HepG2 (cell line): ENCODE data around the gene CT55. TPM values are rescaled to one million over a fixed set of nuclear protein-coding genes. Genes with fewer than 3 reads are reported as not detected.
A peak's percentile ranks its signal among the peaks of the same experiment; 100 is the strongest.

Experiments used
- ATAC-seq: fragments of 200-7000 bp; cut with Tn5 transposase; 3 replicates; pipeline ENCODE4 v1.9.1; 2020; ENCODE audit warnings: mild to moderate bottlenecking, moderate library complexity
- BruUV-seq: library from RNA; stranded (reverse); fragments of 400-500 nt; replicated peaks from 2 replicates; lab custom pipeline; 2021; lab: Mats Ljungman, UMichigan
- CTCF ChIA-PET: fragments of 300-600 bp; formaldehyde crosslinking; extraction: SDS; loops from one replicate; lab custom pipeline; 2021; ENCODE audit warnings: low total read pairs, inconsistent platforms, low intra/inter-chr PET ratio; lab: Yijun Ruan, JAX
- POLR2A ChIA-PET: fragments of 350-600 bp; sonication (Branson Sonifier 250); formaldehyde crosslinking; loops from one replicate; lab custom pipeline; 2020; ENCODE audit warnings: antibody characterized with exemption, inconsistent platforms; lab: Yijun Ruan, JAX
- DNase-seq: peaks from one replicate; pipeline ENCODE4 v3.0.0-alpha.2; 2015; ENCODE audit warnings: low spot score
- FAIRE-seq: peaks from 3 replicates; lab custom pipeline; 2011; peaks lifted over from hg19 to GRCh38; lab: Jason Lieb, UNC
- H2AFZ ChIP-seq: one replicate; pipeline ENCODE4 v1.6.1; 2011; ENCODE audit warnings: low read length, inconsistent platforms
- H3K27ac ChIP-seq: fragments of 300-600 bp; 3 replicates; pipeline ENCODE4 v1.8.0; 2011; ENCODE audit warnings: mixed run types, mild to moderate bottlenecking, mixed read lengths, low read length, inconsistent platforms; ENCODE audit not compliant: insufficient read depth; ENCODE audit errors: extremely low read length
- H3K27me3 ChIP-seq, 2 experiments: fragments of 200-600 bp in 1 of 2; 2 replicates in 1 of 2; 3 replicates in 1 of 2; pipeline versions ENCODE4 v1.6.0 to v1.8.0; 2011; ENCODE audit warnings: low read length in 2 of 2, mild to moderate bottlenecking in 2 of 2, moderate library complexity in 2 of 2, inconsistent platforms in 1 of 2; ENCODE audit not compliant: insufficient read depth in 2 of 2, control insufficient read depth in 1 of 2
- H3K36me3 ChIP-seq, 2 experiments: fragments of 200-600 bp in 1 of 2; replicated peaks in 1 of 2; 2 replicates in 1 of 2; 3 replicates in 1 of 2; pipeline versions ENCODE4 v1.5.1 to v1.8.0; 2011; ENCODE audit warnings: low read length in 2 of 2, inconsistent platforms in 1 of 2; ENCODE audit not compliant: insufficient read depth in 2 of 2, control insufficient read depth in 1 of 2
- H3K4me1 ChIP-seq: 2 replicates; pipeline ENCODE4 v1.5.1; 2012; ENCODE audit warnings: low read length, inconsistent platforms; ENCODE audit not compliant: insufficient read depth
- H3K4me2 ChIP-seq: 2 replicates; pipeline ENCODE4 v1.6.0; 2011; ENCODE audit warnings: low read depth, low read length, inconsistent platforms
- H3K4me3 ChIP-seq, 3 experiments: fragments of 200-600 bp in 1 of 3; sonication (generic), shearing (Covaris generic) in 1 of 3; replicated peaks in 1 of 3; 2 replicates each; pipeline ENCODE4 v1.5.1; 2011 to 2016; ENCODE audit warnings: low read length in 3 of 3, inconsistent platforms in 2 of 3, low read depth in 2 of 3, mild to moderate bottlenecking in 2 of 3, control low read depth in 1 of 3, mixed read lengths in 1 of 3; ENCODE audit not compliant: insufficient read depth in 1 of 3
- H3K79me2 ChIP-seq: one replicate; pipeline ENCODE4 v1.6.1; 2011; ENCODE audit warnings: low read length, inconsistent platforms; ENCODE audit not compliant: insufficient read depth
- H3K9ac ChIP-seq: 2 replicates; pipeline ENCODE4 v1.6.0; 2011; ENCODE audit warnings: mild to moderate bottlenecking, low read depth, low read length, inconsistent platforms; ENCODE audit not compliant: insufficient read depth
- H3K9me3 ChIP-seq: 2 replicates; pipeline ENCODE4 v1.5.1; 2012; ENCODE audit warnings: mild to moderate bottlenecking, low read length
- H4K20me1 ChIP-seq: 2 replicates; pipeline ENCODE4 v1.6.0; 2011; ENCODE audit warnings: inconsistent platforms, mild to moderate bottlenecking, low read length, moderate library complexity; ENCODE audit not compliant: insufficient read depth
- CAMTA2 ChIP-seq: sonication (generic); formaldehyde crosslinking; IDR thresholded peaks from 2 replicates; pipeline ENCODE4 v1.4.0; 2020; ENCODE audit warnings: mild to moderate bottlenecking, missing genetic modification reagents, borderline replicate concordance
- NFAT5 ChIP-seq: sonication (generic); formaldehyde crosslinking; IDR thresholded peaks from 2 replicates; pipeline ENCODE4 v1.4.0; 2020; ENCODE audit warnings: missing genetic modification reagents
- RNF2 ChIP-seq: fragments of 450-650 bp; conservative IDR thresholded peaks from 2 replicates; pipeline ENCODE4 v1.6.1; 2016; ENCODE audit warnings: low read depth
- SETDB1 ChIP-seq: sonication (generic); formaldehyde crosslinking; IDR thresholded peaks from 2 replicates; pipeline ENCODE4 v1.5.1; 2020; ENCODE audit warnings: missing genetic modification reagents, mild to moderate bottlenecking, borderline replicate concordance
- SIX1 ChIP-seq: sonication (generic); formaldehyde crosslinking; IDR thresholded peaks from 2 replicates; pipeline ENCODE4 v1.4.0; 2020; ENCODE audit warnings: missing genetic modification reagents, borderline replicate concordance
- THAP8 ChIP-seq: sonication (generic); formaldehyde crosslinking; IDR thresholded peaks from 2 replicates; pipeline ENCODE4 v1.5.1; 2020; ENCODE audit warnings: missing genetic modification reagents, mild to moderate bottlenecking, borderline replicate concordance
- WGBS: methylation state at CpG from one replicate; pipeline ENCODE4 v1.1.6; 2017; ENCODE audit warnings: low lambda C conversion rate; 5-methylcytosine and 5-hydroxymethylcytosine counted together
- in situ Hi-C: cut with HindIII; loops from 2 replicates; pipeline ENCODE4 v1.10.0; 2017; ENCODE audit warnings: low pct_unique_long_range_greater_than_20kb; ENCODE audit not compliant: extremely low pct_ligation_motif_present
- intact Hi-C: fragments of 100-400 bp; cut with micrococcal nuclease; formaldehyde crosslinking; loops from one replicate; pipeline ENCODE4 v1.10.0; 2022; ENCODE audit not compliant: unreplicated experiment
- polyA plus RNA-seq, 8 experiments: library from polyadenylated mRNA; depleted of rRNA in 3 of 8; stranded (reverse) in 7 of 8; unstranded in 1 of 8; fragments of >200 nt; fragmentation: Illumina TruSeq in 4 of 8; extraction: Trizol in 4 of 8; gene quantifications; 2 replicates each; pipeline versions ENCODE4 v1.2.1 to v1.2.3, GENCODE V29; 2011 to 2016; ENCODE audit warnings: low read depth in 4 of 8, missing spikeins in 1 of 8, mixed read lengths in 1 of 8; ENCODE audit not compliant: insufficient read depth in 1 of 8
- total RNA-seq, 5 experiments: library from RNA; depleted of rRNA; stranded (reverse); fragments of >200 nt; fragmentation: Illumina TruSeq; extraction: Trizol; gene quantifications; 2 replicates each; pipeline ENCODE4 v1.2.3, GENCODE V29; 2016; ENCODE audit warnings: low read depth in 1 of 5

The CT55 gene
- total and polyA plus RNA-seq, 2 of the 13 experiments (the other 11 are each of a cell fraction or from before 2014, with no cell fraction given) = 0.08 to 0.15 TPM

- peak; percentile 47; the same call in 1 of the 3 replicates for ATAC-seq
- TF ChIP-seq THAP8 (CRISPR knock-in tag) (no peak), SETDB1 (CRISPR knock-in tag) (no peak), RNF2 (no peak), CAMTA2 (CRISPR knock-in tag) (no peak), SIX1 (no peak), NFAT5 (no peak)
- intact Hi-C loops = no loop called here
- no peaks in the 10 kb centered on the region for H3K27me3 ChIP-seq
- no peak for DNase-seq
- FAIRE-seq = no peak
- no peak overlapping the region for H3K4me3 ChIP-seq
- POLR2A ChIA-PET = no interaction called here
- no peaks in the 10 kb centered on the region for H3K9me3 ChIP-seq
- no peak overlapping the region for H2AFZ ChIP-seq
- no peak overlapping the region for H3K4me2 ChIP-seq
- H3K9ac ChIP-seq = no peak overlapping the region
- H4K20me1 ChIP-seq = no peaks in the 10 kb centered on the region
- CTCF ChIA-PET = no interaction called here
- no CpG with 5 or more reads among the region's 16 CpGs for WGBS
- in situ Hi-C loops = no loop called here
- H3K27ac ChIP-seq = no peak overlapping the region
- BruUV-seq = no TSS peak
- H3K36me3 ChIP-seq = no peaks in the 10 kb centered on the region
- H3K79me2 ChIP-seq = no peaks in the 10 kb centered on the region
- no peaks in the 10 kb centered on the region for H3K4me1 ChIP-seq
Measured at GRCh38 chrX:135194684-135195083, 23.5 kb upstream of the CT55 start.
